Osteocyte (in vitro differentiated cells): ENCODE results near the gene FAM227A. TPM values are rescaled to one million over a fixed set of nuclear protein-coding genes. Genes with fewer than 3 reads are reported as not detected.

Source experiments
- DNase-seq: peaks from one replicate; pipeline ENCODE4 v3.0.0; 2021; ENCODE audit warnings: mixed read lengths; ENCODE audit not compliant: unreplicated experiment; ENCODE audit errors: extremely low spot score
- H3K27ac Mint-ChIP-seq: one replicate; pipeline ENCODE4 v1.8.0; 2021; ENCODE audit warnings: mild to moderate bottlenecking, mixed read lengths; ENCODE audit not compliant: unreplicated experiment
- H3K27me3 Mint-ChIP-seq: one replicate; pipeline ENCODE4 v1.8.0; 2021; ENCODE audit warnings: mixed read lengths; ENCODE audit not compliant: unreplicated experiment
- H3K36me3 Mint-ChIP-seq: one replicate; pipeline ENCODE4 v1.8.0; 2021; ENCODE audit warnings: mixed read lengths; ENCODE audit not compliant: unreplicated experiment
- H3K4me1 Mint-ChIP-seq: one replicate; pipeline ENCODE4 v1.8.0; 2021; ENCODE audit warnings: mixed read lengths; ENCODE audit not compliant: unreplicated experiment
- H3K4me3 Mint-ChIP-seq: one replicate; pipeline ENCODE4 v1.8.0; 2021; ENCODE audit warnings: mild to moderate bottlenecking, moderate library complexity, mixed read lengths; ENCODE audit not compliant: unreplicated experiment
- H3K9me3 Mint-ChIP-seq: one replicate; pipeline ENCODE4 v1.8.0; 2021; ENCODE audit warnings: mixed read lengths; ENCODE audit not compliant: unreplicated experiment
- total RNA-seq: library from RNA; stranded (reverse); gene quantifications from 2 replicates; pipeline ENCODE4 v1.2.1, GENCODE V29; 2021
- TF ChIP-seq, protein P1 (sequence below): fragments of 200-600 bp; sonication (generic); IDR thresholded peaks from 2 replicates; pipeline ENCODE4 v1.5.0; 2021; ENCODE audit warnings: antibody characterized with exemption, mild to moderate bottlenecking, moderate library complexity

FAM227A gene
- total RNA-seq, 1 donor from 2014 or later, result 2.7 TPM

DNA sequence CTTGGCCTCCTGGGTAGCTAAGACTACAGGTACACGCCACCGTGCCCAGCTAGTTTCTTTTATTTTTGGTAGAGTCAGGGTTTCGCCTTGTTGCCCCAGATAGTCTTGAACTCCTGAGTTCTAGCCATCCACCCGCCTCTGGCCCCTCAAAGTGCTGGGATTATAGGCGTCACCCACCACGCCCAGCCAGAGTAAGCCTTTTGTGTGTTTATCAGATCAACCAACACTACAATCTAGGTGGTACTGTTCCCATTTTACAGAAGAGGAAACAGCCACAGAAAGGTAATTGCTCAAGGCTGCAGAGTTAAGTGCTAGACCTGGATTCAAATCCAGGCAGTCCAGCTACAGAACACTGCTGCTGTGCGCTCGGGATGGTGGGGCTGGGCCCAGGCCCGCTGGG lies 28.7 kb upstream of the FAM227A start:
- H3K27me3 Mint-ChIP-seq, result no peaks in the 10 kb centered on the region
- H3K9me3 Mint-ChIP-seq, result no peaks in the 10 kb centered on the region
- TF ChIP-seq, protein P1, sequence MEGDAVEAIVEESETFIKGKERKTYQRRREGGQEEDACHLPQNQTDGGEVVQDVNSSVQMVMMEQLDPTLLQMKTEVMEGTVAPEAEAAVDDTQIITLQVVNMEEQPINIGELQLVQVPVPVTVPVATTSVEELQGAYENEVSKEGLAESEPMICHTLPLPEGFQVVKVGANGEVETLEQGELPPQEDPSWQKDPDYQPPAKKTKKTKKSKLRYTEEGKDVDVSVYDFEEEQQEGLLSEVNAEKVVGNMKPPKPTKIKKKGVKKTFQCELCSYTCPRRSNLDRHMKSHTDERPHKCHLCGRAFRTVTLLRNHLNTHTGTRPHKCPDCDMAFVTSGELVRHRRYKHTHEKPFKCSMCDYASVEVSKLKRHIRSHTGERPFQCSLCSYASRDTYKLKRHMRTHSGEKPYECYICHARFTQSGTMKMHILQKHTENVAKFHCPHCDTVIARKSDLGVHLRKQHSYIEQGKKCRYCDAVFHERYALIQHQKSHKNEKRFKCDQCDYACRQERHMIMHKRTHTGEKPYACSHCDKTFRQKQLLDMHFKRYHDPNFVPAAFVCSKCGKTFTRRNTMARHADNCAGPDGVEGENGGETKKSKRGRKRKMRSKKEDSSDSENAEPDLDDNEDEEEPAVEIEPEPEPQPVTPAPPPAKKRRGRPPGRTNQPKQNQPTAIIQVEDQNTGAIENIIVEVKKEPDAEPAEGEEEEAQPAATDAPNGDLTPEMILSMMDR, result no peak
- H3K36me3 Mint-ChIP-seq, result peaks cover 40% of the 10 kb centered on the region
- H3K4me1 Mint-ChIP-seq, result peaks cover 18% of the 10 kb centered on the region
- H3K4me3 Mint-ChIP-seq, result no peak overlapping the region
- no peak for DNase-seq
- H3K27ac Mint-ChIP-seq, result no peak overlapping the region

- H3K4me1 Mint-ChIP-seq, result peaks cover 18% of the 10 kb centered on the region
- peak; percentile 94 for DNase-seq
- peak within 1 kb of the TSS; percentile 87 for H3K27ac Mint-ChIP-seq
- peaks cover 22% of the 10 kb centered on the region for H3K36me3 Mint-ChIP-seq
- TF ChIP-seq, protein P1, result peak; percentile 62
- H3K9me3 Mint-ChIP-seq, result no peaks in the 10 kb centered on the region
- no peaks in the 10 kb centered on the region for H3K27me3 Mint-ChIP-seq
- peak within 1 kb of the TSS; percentile 98 for H3K4me3 Mint-ChIP-seq
Measured at GRCh38 chr22:38681582-38682335, 25.6 kb upstream of the FAM227A start, which contains the start of gene TOMM22. TSS of gene TOMM22 (plus strand) at chr22:38681957. CDS start at chr22:38681979, 22 bp downstream.

GRCh38 chr22:38675833-38676232 lies 19.6 kb upstream of the FAM227A start:
- TF ChIP-seq, protein P1, result no peak

GRCh38 chr22:38674888-38675287 lies 18.7 kb upstream of the FAM227A start:
- H3K27ac Mint-ChIP-seq, result no peak overlapping the region
- no peaks in the 10 kb centered on the region for H3K4me1 Mint-ChIP-seq
- no peaks in the 10 kb centered on the region for H3K27me3 Mint-ChIP-seq
- no peak for DNase-seq
- no peak overlapping the region for H3K4me3 Mint-ChIP-seq
- no peaks in the 10 kb centered on the region for H3K9me3 Mint-ChIP-seq
- TF ChIP-seq, protein P1, result no peak
- H3K36me3 Mint-ChIP-seq, result peaks cover 19% of the 10 kb centered on the region

More at GRCh38 chr22:38675833-38676232, 19.6 kb upstream of the FAM227A start:
- Mint-ChIP-seq H3K4me3 (no peak overlapping the region), H3K36me3 (peaks cover 18% of the 10 kb centered on the region), H3K9me3 (no peaks in the 10 kb centered on the region), H3K27ac (no peak overlapping the region), H3K4me1 (no peaks in the 10 kb centered on the region), H3K27me3 (no peaks in the 10 kb centered on the region)
- no peak for DNase-seq

GRCh38 chr22:38657045-38657909 lies 1.1 kb upstream of the FAM227A start:
- Mint-ChIP-seq H3K9me3 (no peaks in the 10 kb centered on the region), H3K27ac (peak overlapping the region; percentile 99), H3K36me3 (peaks cover 4% of the 10 kb centered on the region), H3K4me3 (peak overlapping the region; percentile 90), H3K4me1 (peaks cover 13% of the 10 kb centered on the region), H3K27me3 (no peaks in the 10 kb centered on the region)
- DNase-seq, result no peak
- TF ChIP-seq, protein P1, result no peak
